UCSD-AML1 (cell line): ENCODE results near the gene SMIM24.
"Not testable (repeated sequence)": the region's sequence is repeated elsewhere in the genome, so short reads cannot be mapped to it uniquely, and the experiment has no call there.

Source experiments
- DNase-seq: peaks from one replicate; lab custom pipeline; 2025; ENCODE audit not compliant: unreplicated experiment; lab: John Stamatoyannopoulos, UW

Gene SMIM24

GRCh38 chr19:3457528-3458228 lies 22.6 kb downstream of the SMIM24 start:
- DNase-seq: no peak

- no peak for DNase-seq
Measured at GRCh38 chr19:3456925-3457527, 23.3 kb downstream of the SMIM24 start.

- no peak for DNase-seq
Measured at GRCh38 chr19:3455960-3456601, 24.2 kb downstream of the SMIM24 start.

- no peak for DNase-seq
Measured at GRCh38 chr19:3455393-3455955, 24.9 kb downstream of the SMIM24 start.

GRCh38 chr19:3454656-3455392 lies 25.5 kb downstream of the SMIM24 start:
- DNase-seq: no peak

- no peak for DNase-seq
Measured at GRCh38 chr19:3453840-3454239, 26.5 kb downstream of the SMIM24 start.

GRCh38 chr19:3452942-3453214 lies 27.4 kb downstream of the SMIM24 start:
- not testable (repeated sequence) for DNase-seq

GRCh38 chr19:3452171-3452941 lies 28.0 kb downstream of the SMIM24 start:
- no peak for DNase-seq

- DNase-seq: no peak
Measured at GRCh38 chr19:3451451-3451866, 28.9 kb downstream of the SMIM24 start.

GRCh38 chr19:3450796-3451411 lies 29.4 kb downstream of the SMIM24 start:
- peak; percentile 76 for DNase-seq

- no peak for DNase-seq
Measured at GRCh38 chr19:3448616-3449334, 31.6 kb downstream of the SMIM24 start.

- DNase-seq: not testable (repeated sequence)
Measured at GRCh38 chr19:3446657-3447056, 33.7 kb downstream of the SMIM24 start.

GRCh38 chr19:3444695-3445234 lies 35.6 kb downstream of the SMIM24 start:
- no peak for DNase-seq

GRCh38 chr19:3443840-3444694 lies 36.3 kb downstream of the SMIM24 start:
- peak; percentile 84 for DNase-seq

- DNase-seq: no peak
Measured at GRCh38 chr19:3442487-3443071, 37.7 kb downstream of the SMIM24 start.

- no peak for DNase-seq
Measured at GRCh38 chr19:3441986-3442329, 38.4 kb downstream of the SMIM24 start.

GRCh38 chr19:3441089-3441985 lies 39.0 kb downstream of the SMIM24 start:
- no peak for DNase-seq
